ENCODE results near the gene LIFR. TPM values are rescaled to one million over a fixed set of nuclear protein-coding genes. Genes with fewer than 3 reads are reported as not detected.
"Not testable (repeated sequence)": the region's sequence is repeated elsewhere in the genome, so short reads cannot be mapped to it uniquely, and the experiment has no call there.

LIFR gene
- total RNA-seq, 1 experiment from 2014 or later: 46.0 TPM

DNA sequence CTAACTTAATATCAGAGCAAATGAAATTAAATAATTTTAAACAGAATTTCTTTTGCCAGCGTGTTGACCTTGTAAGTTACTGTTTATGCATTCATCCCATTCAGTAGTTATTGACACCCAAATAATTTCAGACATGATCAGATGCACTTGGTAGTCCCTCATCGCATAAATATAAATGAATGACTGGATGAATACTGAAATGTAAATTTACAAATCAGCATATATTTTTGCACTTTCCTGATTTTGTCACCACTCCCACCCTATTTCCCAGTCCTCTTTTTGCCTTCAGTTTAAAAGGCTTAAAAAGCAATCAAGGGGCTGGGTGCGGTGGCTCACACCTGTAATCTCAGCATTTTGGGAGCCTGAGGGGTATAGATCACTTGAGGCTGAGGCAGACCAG is 17.1 kb upstream of the LIFR start:
- H3K4me3 ChIP-seq: no peak overlapping the region
- no peak overlapping the region for H3K27ac ChIP-seq
- no peak for DNase-seq (ENCODE audit: low read depth in 1 of 2, low spot score in 2 of 2)
- no peaks in the 10 kb centered on the region for H3K36me3 ChIP-seq
- H3K9me3 ChIP-seq (replicated peaks): no peaks in the 10 kb centered on the region
- no peaks in the 10 kb centered on the region for H3K4me1 ChIP-seq (replicated peaks)
- H3K27me3 ChIP-seq (replicated peaks): no peaks in the 10 kb centered on the region

DNA sequence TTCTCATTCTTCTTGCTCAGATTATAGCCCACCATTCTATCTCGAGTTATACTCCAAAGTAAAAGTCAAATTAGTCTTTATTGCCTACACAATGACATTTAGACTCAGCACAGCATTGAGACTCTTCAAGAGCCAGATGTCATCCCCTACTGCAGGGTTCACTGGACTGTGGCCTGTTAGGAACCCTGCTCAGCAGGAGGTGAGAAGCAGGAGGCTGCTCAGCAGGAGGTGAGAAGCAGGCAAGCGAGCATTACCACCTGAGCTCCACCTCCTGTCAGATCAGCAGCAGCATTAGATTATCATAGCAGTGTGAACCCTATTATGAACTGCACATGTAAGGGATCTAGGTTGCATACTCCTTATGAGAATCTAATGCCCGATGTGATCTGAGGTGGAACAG is 12.7 kb upstream of the LIFR start:
- DNase-seq (ENCODE audit: low read depth in 1 of 2, low spot score in 2 of 2): no peak
- H3K4me1 ChIP-seq (replicated peaks): no peaks in the 10 kb centered on the region
- no peak overlapping the region for H3K27ac ChIP-seq
- H3K9me3 ChIP-seq (replicated peaks): no peaks in the 10 kb centered on the region
- no peak overlapping the region for H3K4me3 ChIP-seq
- H3K36me3 ChIP-seq: no peaks in the 10 kb centered on the region
- no peaks in the 10 kb centered on the region for H3K27me3 ChIP-seq (replicated peaks)

DNA sequence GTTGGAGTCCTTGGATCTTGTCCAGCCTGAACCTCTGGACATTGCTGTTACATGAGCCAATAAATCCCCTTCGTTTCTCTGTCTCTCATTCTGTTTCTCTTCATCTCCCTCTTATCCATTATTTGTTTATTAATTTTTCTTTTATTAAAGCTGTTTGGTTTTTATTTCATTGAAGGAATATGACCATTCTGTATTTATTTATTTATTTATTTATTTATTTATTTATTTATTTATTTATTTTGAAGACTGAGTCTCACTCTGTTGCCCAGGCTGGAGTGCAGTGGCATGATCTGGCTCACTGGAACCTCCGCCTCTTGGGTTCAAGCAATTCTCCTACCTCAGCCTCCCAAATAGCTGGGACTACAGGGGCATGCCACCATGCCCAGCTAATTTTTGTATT is 10.9 kb upstream of the LIFR start:
- not testable (repeated sequence) for H3K36me3 ChIP-seq; H3K9me3 ChIP-seq (replicated peaks); H3K27me3 ChIP-seq (replicated peaks); H3K4me1 ChIP-seq (replicated peaks); H3K4me3 ChIP-seq; H3K27ac ChIP-seq; DNase-seq (ENCODE audit: low read depth in 1 of 2, low spot score in 2 of 2)

DNA sequence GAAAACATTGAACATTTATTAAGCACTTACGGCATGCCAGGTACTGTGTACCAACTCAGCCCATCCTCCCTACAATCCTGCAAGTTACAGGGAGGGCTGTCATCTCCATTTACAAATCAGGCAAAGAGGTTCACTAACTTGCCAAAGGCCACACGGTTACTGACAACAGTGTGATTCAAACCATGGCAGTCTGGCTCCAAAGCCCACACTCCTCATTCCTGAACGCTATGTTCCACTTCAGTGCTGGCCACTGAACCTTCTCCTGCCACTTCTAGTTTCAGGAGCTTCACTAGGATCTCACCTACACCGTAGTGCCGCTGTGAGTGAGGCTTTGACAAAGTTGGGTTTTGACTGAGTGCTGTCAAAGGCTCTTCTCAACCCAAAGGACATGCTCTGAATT is 7.2 kb upstream of the LIFR start:
- Histone ChIP-seq H3K27me3 (replicated peaks) (no peaks in the 10 kb centered on the region), H3K4me3 (no peak overlapping the region), H3K36me3 (no peaks in the 10 kb centered on the region), H3K4me1 (replicated peaks) (peaks cover 14% of the 10 kb centered on the region), H3K27ac (no peak overlapping the region), H3K9me3 (replicated peaks) (no peaks in the 10 kb centered on the region)
- no peak for DNase-seq (ENCODE audit: low read depth in 1 of 2, low spot score in 2 of 2)

DNA sequence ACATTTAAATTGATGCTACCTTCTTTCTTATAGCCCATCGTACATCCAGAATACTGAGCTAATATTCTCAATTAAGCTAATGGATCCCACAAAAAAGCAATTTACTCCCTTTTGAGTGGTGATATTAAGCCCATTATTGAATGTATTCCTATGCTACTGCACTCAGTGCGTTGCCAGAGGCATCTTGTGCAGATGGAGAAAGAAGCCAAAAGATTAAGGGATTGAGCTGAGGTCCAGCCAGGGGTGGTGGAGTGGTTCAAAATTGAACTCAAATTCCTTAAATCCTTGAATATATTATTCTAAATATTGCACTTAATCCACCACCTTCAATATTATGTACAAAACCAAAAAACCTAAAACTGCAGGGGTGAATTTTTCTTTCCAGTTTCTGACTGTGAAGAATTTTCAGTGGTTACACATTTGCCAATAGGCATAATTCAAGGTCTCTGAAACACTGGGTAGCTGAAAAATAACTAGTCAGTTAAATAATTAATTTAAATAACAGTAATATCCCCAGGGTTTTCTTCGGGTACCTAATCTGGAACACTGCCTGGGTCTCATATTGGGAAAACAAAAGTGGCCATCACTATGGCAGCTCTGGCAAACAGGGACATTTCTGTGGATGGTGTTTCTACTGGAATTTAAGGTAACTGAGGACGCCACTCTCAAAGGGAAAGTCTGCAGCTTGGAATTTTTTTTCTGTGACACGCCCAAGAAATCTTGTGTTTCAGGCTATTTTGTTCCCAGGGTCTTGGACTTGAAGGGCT is 6.2 kb upstream of the LIFR start:
- H3K4me3 ChIP-seq: no peak overlapping the region
- H3K27me3 ChIP-seq (replicated peaks): no peaks in the 10 kb centered on the region
- peaks cover 17% of the 10 kb centered on the region for H3K4me1 ChIP-seq (replicated peaks)
- no peak for DNase-seq (ENCODE audit: low read depth in 1 of 2, low spot score in 2 of 2)
- H3K27ac ChIP-seq: no peak overlapping the region
- H3K36me3 ChIP-seq: no peaks in the 10 kb centered on the region
- no peaks in the 10 kb centered on the region for H3K9me3 ChIP-seq (replicated peaks)

DNA sequence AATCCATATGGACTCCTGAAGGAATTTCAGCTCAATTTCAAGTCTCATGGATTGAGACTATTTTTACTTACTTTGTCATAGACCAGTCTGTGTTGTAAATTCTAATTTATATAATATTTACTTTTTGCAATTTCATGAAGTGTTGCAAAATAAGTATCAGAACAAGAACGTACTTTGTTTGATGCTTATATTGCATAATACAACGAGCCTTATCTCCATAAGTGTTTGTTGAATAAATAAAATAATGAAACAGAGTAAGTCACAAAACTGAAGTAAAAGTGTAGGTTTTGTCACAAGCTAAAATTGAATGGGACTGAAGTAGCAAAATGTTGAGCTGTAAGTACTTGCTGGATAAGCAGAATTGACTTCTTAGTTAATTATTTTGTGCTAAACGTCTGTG is 3.0 kb upstream of the LIFR start:
- no peak overlapping the region for H3K4me3 ChIP-seq
- no peak for DNase-seq (ENCODE audit: low read depth in 1 of 2, low spot score in 2 of 2)
- H3K9me3 ChIP-seq (replicated peaks): no peaks in the 10 kb centered on the region

DNA sequence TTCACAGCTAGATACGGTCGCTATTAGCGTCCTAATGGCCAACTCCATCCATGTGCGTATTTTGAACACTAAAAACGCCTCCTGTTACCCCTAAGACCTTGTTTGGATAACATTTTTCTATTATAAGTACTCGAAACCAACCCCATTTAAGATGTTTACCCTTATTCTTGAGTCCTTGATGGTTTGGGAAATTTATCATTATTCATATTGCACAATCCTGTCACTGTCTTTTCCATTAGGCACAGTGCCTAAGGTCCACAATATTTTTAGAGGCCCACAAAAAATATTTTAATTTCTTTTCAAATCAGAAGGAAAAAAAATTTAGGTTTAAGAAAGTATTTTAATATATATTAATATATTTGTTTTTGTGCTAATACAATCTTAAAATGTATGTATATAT is 1.3 kb upstream of the LIFR start:
- no peak for DNase-seq (ENCODE audit: low read depth in 1 of 2, low spot score in 2 of 2)
- H3K36me3 ChIP-seq: peaks cover 3% of the 10 kb centered on the region; the same call in 1 of the 2 replicates
- no peak overlapping the region for H3K27ac ChIP-seq
- no peaks in the 10 kb centered on the region for H3K9me3 ChIP-seq (replicated peaks)
- peaks cover 32% of the 10 kb centered on the region for H3K4me1 ChIP-seq (replicated peaks)
- H3K4me3 ChIP-seq: peak overlapping the region; percentile 96
- no peaks in the 10 kb centered on the region for H3K27me3 ChIP-seq (replicated peaks)

More for the DNA sequence above, 3.0 kb upstream of the LIFR start:
- no peaks in the 10 kb centered on the region for H3K27me3 ChIP-seq (replicated peaks)
- H3K4me1 ChIP-seq (replicated peaks): peaks cover 32% of the 10 kb centered on the region
- H3K27ac ChIP-seq: no peak overlapping the region
- peaks cover 3% of the 10 kb centered on the region; the same call in 1 of the 2 replicates for H3K36me3 ChIP-seq

DNA sequence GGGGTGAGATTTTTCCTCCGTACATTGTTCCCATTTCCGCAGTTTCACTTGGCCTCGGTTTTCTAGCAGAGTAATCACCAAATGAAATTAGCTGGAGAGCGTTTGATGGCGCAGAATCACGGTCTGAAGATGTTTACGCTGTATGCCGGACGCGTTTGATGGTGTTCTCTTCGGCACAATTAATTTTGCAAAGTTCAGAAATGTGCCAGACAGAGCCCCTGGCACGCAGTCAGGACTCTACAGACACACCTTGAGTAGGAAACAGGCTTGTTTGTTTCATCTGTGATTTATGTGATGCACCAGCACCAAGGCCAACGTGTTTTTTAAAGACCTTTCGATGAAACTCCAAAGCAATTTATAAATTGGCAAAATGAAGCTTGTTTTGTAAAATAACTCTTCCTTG is 863 bp upstream of the LIFR start:
- Histone ChIP-seq H3K4me3 (peak overlapping the region; percentile 96), H3K4me1 (replicated peaks) (peaks cover 32% of the 10 kb centered on the region), H3K9me3 (replicated peaks) (no peaks in the 10 kb centered on the region), H3K27ac (peak overlapping the region; percentile 86), H3K27me3 (replicated peaks) (no peaks in the 10 kb centered on the region), H3K36me3 (peaks cover 3% of the 10 kb centered on the region; the same call in 1 of the 2 replicates)
- DNase-seq (ENCODE audit: low read depth in 1 of 2, low spot score in 2 of 2): no peak

DNA sequence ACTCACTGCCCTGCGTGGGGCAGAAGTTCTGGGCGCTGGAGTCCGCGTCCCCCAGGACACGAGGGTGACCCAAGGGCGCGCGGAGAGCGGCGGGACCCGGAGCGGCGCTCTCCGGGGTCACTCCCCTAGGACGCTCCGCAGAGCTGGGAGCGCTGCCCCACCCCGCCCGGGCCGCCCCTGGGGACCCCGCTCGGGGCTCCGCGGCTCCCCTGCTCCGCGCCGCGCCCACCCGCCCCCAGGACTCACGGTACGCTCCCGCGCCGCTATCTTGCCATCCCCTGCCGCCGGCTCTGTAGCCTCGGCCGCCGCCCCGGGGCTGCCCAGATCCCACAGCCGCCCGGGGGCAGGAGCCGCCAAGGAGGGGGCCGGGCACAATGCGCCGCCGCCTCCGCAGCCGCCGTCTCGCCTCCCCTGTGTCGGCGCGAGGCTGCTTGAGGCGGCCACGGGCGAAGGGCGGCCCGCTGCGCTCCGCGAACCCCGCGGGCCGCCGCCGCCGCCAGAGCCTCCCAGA is 303 bp downstream of the LIFR start:
- H3K27ac ChIP-seq: peak overlapping the region; percentile 86
- peak; percentile 40 to 41 for DNase-seq (ENCODE audit: low read depth in 1 of 2, low spot score in 2 of 2)
- H3K9me3 ChIP-seq (replicated peaks): no peaks in the 10 kb centered on the region
- H3K4me1 ChIP-seq (replicated peaks): peaks cover 31% of the 10 kb centered on the region
- H3K4me3 ChIP-seq: peak overlapping the region; percentile 96
- no peaks in the 10 kb centered on the region for H3K27me3 ChIP-seq (replicated peaks)
- H3K36me3 ChIP-seq: peaks cover 3% of the 10 kb centered on the region; the same call in 1 of the 2 replicates

DNA sequence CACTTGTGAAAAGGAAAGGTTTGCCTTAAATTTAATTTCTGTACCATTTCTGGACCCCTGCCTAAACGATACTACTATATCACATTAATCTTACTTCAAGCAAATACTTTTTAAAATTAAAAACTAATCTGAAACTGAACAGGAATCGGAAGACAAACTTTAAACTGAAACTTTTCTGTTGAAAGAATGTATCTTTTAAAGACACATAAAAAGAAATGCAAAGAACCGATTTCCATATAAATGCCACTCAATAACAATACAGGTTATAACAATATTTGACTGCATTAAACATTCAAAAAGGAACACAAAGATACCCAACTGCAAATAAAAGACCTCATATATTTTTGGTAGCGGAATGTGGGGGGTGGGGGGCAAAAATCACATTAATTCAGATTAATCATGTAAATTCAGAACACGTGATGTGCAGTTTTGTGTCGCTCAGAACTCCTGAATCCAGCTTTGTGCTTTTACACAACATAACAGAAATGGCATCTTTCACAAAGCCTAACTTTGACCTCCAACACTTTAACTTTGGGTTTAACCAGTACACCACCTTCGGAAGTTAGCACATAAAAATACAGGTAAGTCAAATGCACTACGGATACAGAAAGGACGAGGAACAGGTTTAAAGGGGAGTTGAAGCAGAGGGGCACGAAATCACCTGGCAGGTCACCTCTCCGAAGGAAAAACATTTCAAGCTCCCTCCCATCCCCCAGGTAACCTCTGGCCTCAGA is 925 bp downstream of the LIFR start:
- H3K4me3 ChIP-seq: peak overlapping the region; percentile 96
- peak in 1 of 2 experiments; percentile 24 for DNase-seq (ENCODE audit: low read depth in 1 of 2, low spot score in 2 of 2)
- peaks cover 31% of the 10 kb centered on the region for H3K4me1 ChIP-seq (replicated peaks)
- H3K36me3 ChIP-seq: peaks cover 3% of the 10 kb centered on the region; the same call in 1 of the 2 replicates
- H3K27me3 ChIP-seq (replicated peaks): no peaks in the 10 kb centered on the region
- no peaks in the 10 kb centered on the region for H3K9me3 ChIP-seq (replicated peaks)
- H3K27ac ChIP-seq: peak overlapping the region; percentile 86; the same call in 1 of the 2 replicates

DNA sequence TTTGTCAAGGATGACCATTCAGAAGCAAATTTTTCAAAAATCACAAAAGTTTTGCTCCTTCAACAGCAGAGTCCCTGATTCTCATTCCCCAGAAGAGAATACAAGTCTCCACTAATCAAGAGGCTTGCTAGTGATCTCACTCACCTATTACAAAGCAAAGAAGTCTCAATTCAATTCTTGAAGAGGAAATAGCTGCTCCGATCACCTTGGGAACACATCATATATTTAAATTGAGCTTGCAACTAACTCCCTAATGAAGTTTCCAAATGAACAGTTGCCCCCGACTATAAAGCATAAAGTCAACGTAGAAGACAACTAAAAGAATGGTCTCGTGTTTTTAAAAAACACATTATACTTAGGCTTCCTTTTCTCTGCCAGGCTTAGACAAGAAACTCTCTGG is 1.6 kb downstream of the LIFR start:
- Histone ChIP-seq H3K4me3 (no peak overlapping the region), H3K9me3 (replicated peaks) (no peaks in the 10 kb centered on the region), H3K36me3 (peaks cover 3% of the 10 kb centered on the region; the same call in 1 of the 2 replicates), H3K4me1 (replicated peaks) (peaks cover 37% of the 10 kb centered on the region), H3K27ac (no peak overlapping the region), H3K27me3 (replicated peaks) (no peaks in the 10 kb centered on the region)
- DNase-seq (ENCODE audit: low read depth in 1 of 2, low spot score in 2 of 2): no peak

DNA sequence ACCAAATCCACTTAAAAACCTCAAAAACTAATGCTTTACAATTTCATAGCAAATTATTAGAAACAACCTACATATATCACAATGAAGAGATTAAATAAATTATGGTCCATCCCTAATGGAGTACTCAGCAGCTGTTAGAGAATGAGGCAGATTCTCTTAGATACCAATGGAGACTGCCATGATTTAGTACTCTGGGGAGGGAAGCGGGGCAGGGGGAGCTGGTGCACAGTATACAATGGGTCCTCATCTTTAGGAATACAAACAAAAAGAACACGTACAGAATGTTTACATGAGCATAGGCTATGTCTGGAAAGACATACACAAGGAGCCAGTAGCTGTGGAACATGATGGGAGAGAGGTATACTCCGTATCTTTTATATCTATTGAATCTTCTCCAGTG is 2.0 kb downstream of the LIFR start:
- Histone ChIP-seq H3K36me3 (peaks cover 3% of the 10 kb centered on the region; the same call in 1 of the 2 replicates), H3K4me1 (replicated peaks) (peaks cover 42% of the 10 kb centered on the region), H3K27me3 (replicated peaks) (no peaks in the 10 kb centered on the region), H3K27ac (no peak overlapping the region), H3K4me3 (no peak overlapping the region), H3K9me3 (replicated peaks) (no peaks in the 10 kb centered on the region)
- DNase-seq (ENCODE audit: low read depth in 1 of 2, low spot score in 2 of 2): no peak

DNA sequence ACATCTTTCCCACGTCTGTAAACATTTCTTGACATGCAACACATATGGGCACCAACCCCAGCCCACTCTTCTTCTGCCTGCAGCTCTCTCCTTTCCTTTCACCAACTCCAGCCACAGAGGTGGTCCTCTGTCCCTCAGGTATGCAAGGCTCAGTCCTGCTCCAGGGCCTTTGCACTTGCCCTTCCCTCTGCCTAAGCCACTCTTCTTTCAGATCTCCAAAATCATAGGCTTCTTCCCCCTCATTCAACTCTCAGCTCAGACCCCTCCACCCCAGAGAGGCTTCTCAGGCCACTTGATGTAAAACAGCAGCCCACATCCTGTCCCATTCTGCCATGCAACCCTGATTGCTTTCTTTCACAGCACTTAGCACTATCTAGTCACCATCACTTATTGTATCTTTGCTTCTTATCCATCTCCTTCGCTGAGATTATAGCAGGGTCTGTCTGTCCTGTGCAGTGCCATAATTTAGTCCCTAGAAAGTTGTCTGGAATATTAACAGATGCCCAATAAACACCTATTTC is 3.4 kb downstream of the LIFR start:
- Histone ChIP-seq H3K27me3 (replicated peaks) (no peaks in the 10 kb centered on the region), H3K4me3 (no peak overlapping the region), H3K27ac (no peak overlapping the region), H3K9me3 (replicated peaks) (no peaks in the 10 kb centered on the region), H3K4me1 (replicated peaks) (peaks cover 55% of the 10 kb centered on the region), H3K36me3 (peaks cover 3% of the 10 kb centered on the region; the same call in 1 of the 2 replicates)
- no peak for DNase-seq (ENCODE audit: low read depth in 1 of 2, low spot score in 2 of 2)
